Cardiac fibroblast (primary cell): ENCODE data around the gene IDH1.
A peak's percentile ranks its signal among the peaks of the same experiment; 100 is the strongest.

Experiments
- DNase-seq, 2 donors: peaks; one replicate each; pipeline versions ENCODE4 v3.0.0 to v3.0.0-alpha.2; 2010; ENCODE audit warnings: low read depth in 2 of 2
- H3K4me3 ChIP-seq, 2 donors: replicated peaks in 1 of 2; 1 replicate in 1 of 2; 2 replicates in 1 of 2; pipeline ENCODE4 v1.5.1; 2011; ENCODE audit warnings: low read depth in 2 of 2, low read length in 2 of 2, mild to moderate bottlenecking in 2 of 2, moderate library complexity in 1 of 2
- TF ChIP-seq, protein P1 (sequence below): IDR thresholded peaks from one replicate; pipeline ENCODE4 v1.5.1; 2011; ENCODE audit warnings: low read depth, mild to moderate bottlenecking, low read length, inconsistent platforms

Gene IDH1

DNA sequence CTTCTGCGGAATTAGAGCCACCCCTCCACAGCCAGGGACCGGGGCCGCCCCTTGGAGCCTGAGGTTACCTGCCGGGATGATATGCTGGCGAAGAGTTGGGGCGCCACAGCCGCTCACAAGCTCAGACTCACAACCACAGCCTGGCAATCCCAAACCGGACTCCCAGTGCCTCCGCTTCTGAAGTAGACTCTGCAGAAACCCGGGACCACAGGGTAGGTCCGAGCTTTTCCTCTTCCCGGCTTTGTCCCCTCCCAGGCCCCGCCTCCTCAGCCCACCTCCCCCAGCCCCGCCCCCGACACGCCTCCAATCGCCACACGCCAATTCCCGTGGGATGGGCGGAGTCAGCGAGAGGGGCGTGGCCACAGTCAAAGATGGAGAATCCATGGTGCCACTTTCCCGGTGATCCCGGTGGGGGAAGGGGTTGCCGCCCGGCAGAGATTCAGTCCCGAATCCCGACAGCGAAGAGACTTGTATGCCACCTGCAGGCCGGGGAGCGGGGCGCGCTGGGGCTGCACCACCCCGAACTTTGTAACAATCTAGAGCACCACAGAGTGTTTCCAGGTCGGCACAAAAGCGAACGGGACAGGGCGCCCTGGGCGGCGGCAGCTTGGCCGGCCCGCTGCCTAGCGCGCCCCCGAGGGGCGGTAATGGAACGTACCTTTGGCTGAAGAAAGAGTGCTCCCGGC lies at the start of gene IDH1:
IDH1 (minus strand) TSS at position 201 of the 686 bp plus-strand sequence. CDS start 3,520 bp downstream, outside the sequence.
- TF ChIP-seq, protein P1, sequence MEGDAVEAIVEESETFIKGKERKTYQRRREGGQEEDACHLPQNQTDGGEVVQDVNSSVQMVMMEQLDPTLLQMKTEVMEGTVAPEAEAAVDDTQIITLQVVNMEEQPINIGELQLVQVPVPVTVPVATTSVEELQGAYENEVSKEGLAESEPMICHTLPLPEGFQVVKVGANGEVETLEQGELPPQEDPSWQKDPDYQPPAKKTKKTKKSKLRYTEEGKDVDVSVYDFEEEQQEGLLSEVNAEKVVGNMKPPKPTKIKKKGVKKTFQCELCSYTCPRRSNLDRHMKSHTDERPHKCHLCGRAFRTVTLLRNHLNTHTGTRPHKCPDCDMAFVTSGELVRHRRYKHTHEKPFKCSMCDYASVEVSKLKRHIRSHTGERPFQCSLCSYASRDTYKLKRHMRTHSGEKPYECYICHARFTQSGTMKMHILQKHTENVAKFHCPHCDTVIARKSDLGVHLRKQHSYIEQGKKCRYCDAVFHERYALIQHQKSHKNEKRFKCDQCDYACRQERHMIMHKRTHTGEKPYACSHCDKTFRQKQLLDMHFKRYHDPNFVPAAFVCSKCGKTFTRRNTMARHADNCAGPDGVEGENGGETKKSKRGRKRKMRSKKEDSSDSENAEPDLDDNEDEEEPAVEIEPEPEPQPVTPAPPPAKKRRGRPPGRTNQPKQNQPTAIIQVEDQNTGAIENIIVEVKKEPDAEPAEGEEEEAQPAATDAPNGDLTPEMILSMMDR: peak; percentile 38
- DNase-seq: peak; percentile 94 to 96
- peak within 1 kb of the TSS; percentile 74 to 96 for H3K4me3 ChIP-seq

DNA sequence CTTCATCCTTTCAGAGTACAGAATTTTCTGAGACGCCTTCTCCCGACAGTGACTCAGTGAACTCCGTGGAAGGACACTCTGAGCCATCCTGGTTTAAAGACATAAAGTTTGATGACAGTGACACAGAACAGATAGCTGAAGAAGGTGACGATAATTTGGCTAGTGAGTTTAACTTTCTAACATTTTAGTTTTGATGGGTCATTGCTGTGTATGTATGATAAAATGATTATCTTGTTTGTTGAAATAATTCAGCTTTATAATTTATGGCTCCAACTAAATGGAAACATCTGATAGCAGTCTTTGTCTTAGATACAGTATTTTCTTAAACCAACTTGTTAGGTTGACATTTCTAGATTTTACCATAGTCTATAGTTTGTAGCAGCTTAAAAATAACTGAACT lies 49.3 kb upstream of the IDH1 start:
- TF ChIP-seq, protein P1: no peak
- H3K4me3 ChIP-seq: no peak overlapping the region
- DNase-seq: no peak

DNA sequence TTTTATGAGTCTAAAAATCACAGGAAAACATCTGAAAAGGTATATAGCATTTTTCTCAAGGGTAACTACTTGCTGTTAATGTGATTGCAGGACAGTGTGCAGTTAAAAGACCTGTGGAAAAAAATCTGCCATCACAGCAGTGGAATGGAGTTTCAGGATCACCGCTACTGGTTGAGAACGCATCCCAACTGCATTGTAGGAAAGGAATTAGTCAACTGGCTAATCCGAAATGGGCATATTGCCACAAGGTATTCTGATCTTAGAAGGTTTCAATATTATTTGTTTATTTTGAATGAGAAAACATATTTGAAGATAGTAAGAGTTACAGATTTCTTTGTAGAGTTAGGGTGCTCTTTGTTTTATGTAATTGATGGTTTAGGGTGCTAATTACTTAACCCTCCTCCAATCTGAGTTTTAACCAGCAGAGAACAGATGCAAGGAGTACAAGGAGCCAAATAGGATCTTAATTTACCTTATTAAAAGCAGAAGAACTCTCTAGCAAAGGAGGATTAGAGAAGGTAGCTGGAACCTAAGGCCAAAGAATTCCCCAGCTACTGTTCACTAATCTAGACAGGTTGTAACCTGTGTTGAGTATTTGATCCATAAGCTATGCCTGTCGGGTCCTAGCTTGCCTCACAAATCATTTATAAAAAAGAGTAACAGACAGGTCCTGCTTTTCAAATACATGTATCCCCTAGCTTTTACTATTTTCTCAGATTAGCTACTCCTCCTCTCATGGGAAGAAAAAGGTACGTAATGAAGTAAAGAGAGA lies 46.2 kb upstream of the IDH1 start:
- DNase-seq: no peak
- H3K4me3 ChIP-seq: no peak overlapping the region
- TF ChIP-seq, protein P1: no peak

DNA sequence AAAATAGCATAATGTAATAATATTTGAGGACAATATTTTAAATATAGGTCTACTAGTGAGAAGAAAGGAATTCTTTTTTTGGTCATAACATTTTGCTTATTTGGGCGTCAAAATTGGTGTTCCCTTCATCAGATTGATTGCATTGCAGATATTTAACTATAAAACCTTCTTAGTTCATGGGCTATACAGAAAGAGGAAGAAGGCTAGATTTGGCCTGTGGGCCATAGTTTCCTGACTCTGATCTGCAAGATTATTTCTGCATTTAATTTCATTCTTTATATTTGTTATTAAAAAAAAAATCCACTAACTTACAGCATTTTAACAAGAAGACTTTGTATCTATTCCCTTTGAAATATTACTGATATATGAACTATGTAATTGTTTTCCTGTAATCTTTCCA lies 43.1 kb upstream of the IDH1 start:
- no peak for DNase-seq
- TF ChIP-seq, protein P1: no peak
- H3K4me3 ChIP-seq: no peak overlapping the region

DNA sequence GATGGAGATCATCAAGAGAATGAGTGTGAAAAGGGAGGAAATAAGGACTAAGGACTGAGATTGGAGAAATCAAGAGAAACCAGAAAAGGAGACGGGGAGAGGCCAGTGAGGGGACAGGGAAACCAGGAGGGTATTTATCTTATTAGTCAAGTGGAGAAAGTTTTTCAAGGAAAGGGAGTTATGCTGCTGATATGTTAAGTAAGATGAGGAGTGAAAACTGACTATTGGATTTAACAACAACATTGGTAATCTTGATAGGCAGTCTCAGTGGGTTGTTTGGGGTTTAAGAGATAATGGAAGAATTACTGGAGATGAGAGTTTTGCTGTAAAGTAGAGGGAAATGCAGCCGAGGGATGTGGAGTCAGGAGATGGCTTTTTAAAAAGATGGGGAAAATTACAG lies 41.7 kb upstream of the IDH1 start:
- TF ChIP-seq, protein P1: no peak
- DNase-seq: no peak
- no peak overlapping the region for H3K4me3 ChIP-seq

DNA sequence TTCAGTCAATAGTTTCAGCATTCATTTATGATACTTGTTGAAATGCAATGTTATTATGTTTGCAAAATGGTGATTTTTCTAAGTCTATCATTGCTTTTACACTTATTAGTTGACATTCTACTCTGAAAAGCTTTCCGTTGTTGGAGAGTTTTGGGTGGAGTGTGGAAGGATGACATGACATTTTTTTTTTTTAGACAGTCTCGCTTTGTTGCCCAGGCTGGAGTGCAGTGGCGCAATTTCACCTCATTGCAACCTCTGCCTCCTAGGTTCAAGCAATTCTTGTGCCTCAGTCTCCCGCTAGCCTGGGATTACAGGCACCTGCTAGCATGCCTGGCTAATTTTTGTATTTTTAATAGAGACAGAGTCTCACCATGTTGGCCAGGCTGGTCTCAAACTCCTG lies 41.0 kb upstream of the IDH1 start:
- H3K4me3 ChIP-seq: no peak overlapping the region
- DNase-seq: no peak
- TF ChIP-seq, protein P1: no peak
